ENCODE data around the gene CAMKV. TPM values are rescaled to one million over a fixed set of nuclear protein-coding genes. Genes with fewer than 3 reads are reported as not detected.
"Not testable (repeated sequence)": the region's sequence is repeated elsewhere in the genome, so short reads cannot be mapped to it uniquely, and the experiment has no call there.

CAMKV gene
- total RNA-seq, 2 experiments from 2014 or later, result not detected

DNA sequence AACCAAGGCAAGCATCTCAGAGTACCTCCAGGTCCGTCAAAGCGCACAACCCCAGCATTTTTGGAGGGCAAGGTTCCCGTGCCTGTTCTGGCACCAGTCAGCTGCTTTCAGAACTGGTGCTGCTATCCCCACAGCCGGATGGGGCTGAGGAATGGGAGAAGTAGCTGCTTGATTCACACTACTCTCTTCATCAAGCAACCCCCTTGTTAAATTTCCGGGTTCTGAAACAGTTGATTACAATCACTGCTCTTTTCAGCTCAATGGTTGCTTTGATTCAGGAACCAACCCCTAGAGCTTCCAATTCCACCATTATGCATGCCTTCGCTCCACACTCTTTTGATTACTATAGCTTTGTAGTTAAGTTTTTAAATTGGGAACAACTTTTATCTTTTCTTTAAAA lies 43.7 kb downstream of the CAMKV start:
- DNase-seq (no peak), ATAC-seq (ENCODE audit: low read depth) (no peak)
- Mint-ChIP-seq H3K9me3 (no peaks in the 10 kb centered on the region), H3K4me1 (no peaks in the 10 kb centered on the region), H3K27ac (no peak overlapping the region), H3K4me3 (no peak overlapping the region), H3K36me3 (peaks cover 5% of the 10 kb centered on the region), H3K27me3 (no peaks in the 10 kb centered on the region)
- POLR2A ChIA-PET, result interaction anchor here (0.7 to 2.3 kb wide), 2 partner anchors 22 to 124 kb away, joined by 4 to 9 read pairs; partner anchors contain the start of gene INKA1

DNA sequence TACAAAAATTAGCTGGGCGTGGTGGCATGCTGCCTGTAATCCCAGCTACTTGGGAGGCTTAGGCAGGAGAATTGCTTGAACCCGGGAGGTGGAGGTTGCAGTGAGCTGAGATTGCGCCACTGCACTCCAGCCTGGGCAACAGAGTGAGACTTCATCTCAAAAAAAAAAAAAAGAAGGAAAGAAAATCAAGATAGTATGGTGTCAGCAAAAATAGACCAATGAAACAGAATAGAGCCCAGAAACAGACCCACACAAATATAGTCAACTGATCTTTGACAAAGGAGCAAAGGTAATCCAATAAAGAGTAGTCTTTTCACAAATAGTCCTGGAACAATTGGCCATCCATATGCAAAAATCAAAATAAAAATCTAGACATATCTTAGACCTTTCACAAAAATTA lies 46.6 kb downstream of the CAMKV start:
- DNase-seq; H3K27ac Mint-ChIP-seq; H3K9me3 Mint-ChIP-seq; H3K27me3 Mint-ChIP-seq; H3K4me3 Mint-ChIP-seq; H3K4me1 Mint-ChIP-seq; ATAC-seq (ENCODE audit: low read depth); H3K36me3 Mint-ChIP-seq: not testable (repeated sequence)
- POLR2A ChIA-PET, result interaction anchor here (0.7 kb wide), 1 partner anchor 130 kb away, joined by 3 read pairs; no protein-coding TSS in a partner anchor

DNA sequence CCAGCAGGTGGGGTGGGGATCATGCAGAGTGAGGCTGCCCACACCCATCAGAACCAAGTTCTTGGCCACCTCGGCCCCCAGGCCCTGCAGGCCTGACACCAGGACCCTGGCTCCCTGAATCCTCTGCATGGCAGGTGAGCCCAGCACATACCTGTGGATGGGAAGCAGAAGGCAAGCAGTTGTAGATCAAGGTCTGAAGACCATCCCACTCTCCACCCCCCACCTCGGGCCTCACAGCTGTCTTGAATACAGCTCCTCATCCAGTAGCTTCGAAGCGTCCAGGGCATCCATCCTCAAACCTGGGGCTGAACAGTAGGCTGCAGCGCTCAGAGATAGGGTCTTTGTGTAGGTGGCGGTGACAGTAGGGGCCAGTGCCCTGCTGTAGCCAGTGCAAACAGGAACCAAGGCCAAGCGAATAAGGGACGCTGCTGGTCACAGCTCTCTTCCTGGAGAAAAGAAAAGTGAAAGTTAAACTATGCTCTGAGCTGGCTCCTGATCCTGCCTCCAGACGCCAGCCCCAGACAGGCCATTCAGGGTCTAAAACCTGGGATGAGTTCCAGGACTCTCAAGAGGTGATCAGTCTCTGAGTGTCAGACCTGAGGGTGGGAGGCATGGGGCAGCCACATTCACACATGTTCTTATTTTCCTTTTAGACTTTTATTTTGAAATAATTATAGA lies 56.1 kb downstream of the CAMKV start, which contains the start of gene UBA7:
Gene UBA7 (minus strand): TSS at position 457 of the 678 bp plus-strand sequence. CDS start 166 bp downstream, at position 291.
- Mint-ChIP-seq H3K4me3 (peak within 1 kb of the TSS; percentile 99), H3K36me3 (peaks cover 19% of the 10 kb centered on the region), H3K9me3 (no peaks in the 10 kb centered on the region), H3K27me3 (no peaks in the 10 kb centered on the region), H3K27ac (peak within 1 kb of the TSS; percentile 97), H3K4me1 (peaks cover 24% of the 10 kb centered on the region)
- ATAC-seq (ENCODE audit: low read depth) (peak; percentile 94), DNase-seq (peak; percentile 61)
- POLR2A ChIA-PET, result interaction anchor here (0.8 to 3.6 kb wide), 10 partner anchors 10 to 524 kb away, joined by 3 to 65 read pairs (median 4); partner anchors contain the start of genes GMPPB, INKA1 and MON1A

GRCh38 chr3:49812916-49813496 lies 56.7 kb downstream of the CAMKV start:
- Mint-ChIP-seq H3K9me3 (no peaks in the 10 kb centered on the region), H3K27me3 (no peaks in the 10 kb centered on the region), H3K4me3 (peak overlapping the region; percentile 99), H3K36me3 (peaks cover 21% of the 10 kb centered on the region), H3K4me1 (peaks cover 31% of the 10 kb centered on the region), H3K27ac (peak overlapping the region; percentile 97)
- POLR2A ChIA-PET, result interaction anchor here (0.8 to 3.6 kb wide), 8 partner anchors 10 to 524 kb away, joined by 3 to 65 read pairs (median 4); partner anchors contain the start of genes GMPPB, INKA1 and MON1A
- ATAC-seq (ENCODE audit: low read depth) (peak; percentile 6), DNase-seq (no peak)

Other genes starting within 250 kb of the CAMKV start
- gene APEH, start 195.6 kb downstream of the CAMKV start, total RNA-seq, result 100 to 1,000 TPM; 148 to 165 TPM
- 10 to 100 TPM; 10.3 to 11.0 TPM for gene MST1, start 180.4 kb downstream of the CAMKV start, total RNA-seq
- gene RNF123, start 180.3 kb downstream of the CAMKV start, total RNA-seq, result 10 to 100 TPM; 53.2 to 56.5 TPM
- gene AMIGO3, start 150.2 kb downstream of the CAMKV start, total RNA-seq, result 1 to 10 TPM in 1 of 2 experiments, under 1 TPM in 1; 0.61 to 2.0 TPM
- 10 to 100 TPM; 35.4 to 39.9 TPM for gene GMPPB, start 146.0 kb downstream of the CAMKV start, total RNA-seq
- 10 to 100 TPM; 35.2 to 40.2 TPM for gene IP6K1, start 83.4 kb downstream of the CAMKV start, total RNA-seq
- gene CDHR4, start 70.0 kb downstream of the CAMKV start, total RNA-seq, result under 1 TPM in 1 of 2 experiments, not detected in 1; 0.22 TPM
- 1 to 10 TPM; 1.3 to 2.3 TPM for gene INKA1, start 66.6 kb downstream of the CAMKV start, total RNA-seq
- gene UBA7, start 56.0 kb downstream of the CAMKV start, total RNA-seq, result 100 to 1,000 TPM; 299 to 310 TPM
- gene TRAIP, start 13.3 kb downstream of the CAMKV start, total RNA-seq, result 10 to 100 TPM; 24.0 to 24.4 TPM
- gene MST1R, start 34.0 kb upstream of the CAMKV start, total RNA-seq, result 1 to 10 TPM; 1.7 to 2.9 TPM
- 10 to 100 TPM; 11.9 to 12.9 TPM for gene MON1A, start 59.9 kb upstream of the CAMKV start, total RNA-seq
- gene RBM6, start 70.2 kb upstream of the CAMKV start, total RNA-seq, result 100 to 1,000 TPM; 147 TPM
- gene RBM5, start 219.0 kb upstream of the CAMKV start, total RNA-seq, result 100 to 1,000 TPM; 256 to 257 TPM

All from activated naive CD8-positive, alpha-beta T cell treated with anti-CD3 and anti-CD28 coated beads, Interleukin-2, amount 10 ng/mL, durations not matched to agents 7 days and 5 days (primary cell).